PC-3 (cell line): ENCODE results near the gene VDAC2. TPM values are rescaled to one million over a fixed set of nuclear protein-coding genes. Genes with fewer than 3 reads are reported as not detected.

Experiments used
- ATAC-seq: fragments of 200-7000 bp; cut with Tn5 transposase; 2 replicates; pipeline ENCODE4 v1.9.1; 2020; ENCODE audit warnings: mild to moderate bottlenecking, moderate library complexity
- Bru-seq: library from RNA; stranded (reverse); fragments of 400-500 nt; gene quantifications from one replicate; lab custom pipeline; 2021; lab: Mats Ljungman, UMichigan
- BruChase-seq, 2 experiments: library from RNA; stranded (reverse); fragments of 400-500 nt; gene quantifications; one replicate each; lab custom pipeline; 2021; lab: Mats Ljungman, UMichigan
- BruUV-seq: library from RNA; stranded (reverse); fragments of 400-500 nt; replicated peaks from 2 replicates; lab custom pipeline; 2021; lab: Mats Ljungman, UMichigan
- CTCF ChIA-PET: fragments of 300-600 bp; sonication (Branson Sonifier 250); formaldehyde crosslinking; loops from one replicate; lab custom pipeline; 2022; ENCODE audit warnings: antibody characterized with exemption; lab: Charles Lee
- POLR2A ChIA-PET: fragments of 300-600 bp; sonication (Branson Sonifier 250); formaldehyde crosslinking; loops from one replicate; lab custom pipeline; 2022; ENCODE audit warnings: antibody characterized with exemption; ENCODE audit not compliant: unreplicated experiment; lab: Charles Lee
- DNase-seq: peaks from one replicate; pipeline ENCODE4 v3.0.0-alpha.2; 2015
- H2AFZ ChIP-seq: fragments of 300-600 bp; sonication (generic); 2 replicates; pipeline ENCODE4 v1.6.0; 2016; ENCODE audit warnings: antibody characterized with exemption, low read length
- H3F3A ChIP-seq: fragments of 300-600 bp; sonication (generic); one replicate; pipeline ENCODE4 v1.6.0; 2017; ENCODE audit warnings: antibody characterized with exemption, low read length, control low read depth, mild to moderate bottlenecking; ENCODE audit not compliant: unreplicated experiment
- H3K27ac ChIP-seq: fragments of 300-600 bp; sonication (generic); 2 replicates; pipeline ENCODE4 v1.5.1; 2016; ENCODE audit warnings: mild to moderate bottlenecking, low read length
- H3K27me3 ChIP-seq: fragments of 300-600 bp; sonication (generic); 2 replicates; pipeline ENCODE4 v1.6.1; 2016; ENCODE audit warnings: low read length, mixed read lengths
- H3K36me3 ChIP-seq: fragments of 300-600 bp; sonication (generic); 2 replicates; pipeline ENCODE4 v1.6.1; 2016; ENCODE audit warnings: low read depth, mixed run types, low read length, mixed read lengths
- H3K4me1 ChIP-seq: fragments of 300-600 bp; sonication (generic); 2 replicates; pipeline ENCODE4 v1.5.1; 2016; ENCODE audit warnings: low read length; ENCODE audit not compliant: insufficient read depth
- H3K4me2 ChIP-seq: fragments of 300-600 bp; sonication (generic); 2 replicates; pipeline ENCODE4 v1.6.0; 2016; ENCODE audit warnings: low read length
- H3K4me3 ChIP-seq: fragments of 300-600 bp; sonication (generic); 2 replicates; pipeline ENCODE4 v1.5.1; 2016; ENCODE audit warnings: mild to moderate bottlenecking, low read length, mixed read lengths
- H3K79me2 ChIP-seq: fragments of 300-600 bp; sonication (generic); 2 replicates; pipeline ENCODE4 v1.6.1; 2017; ENCODE audit warnings: low read length, mixed read lengths
- H3K9ac ChIP-seq: fragments of 300-600 bp; sonication (generic); 2 replicates; pipeline ENCODE4 v1.6.0; 2016; ENCODE audit warnings: mild to moderate bottlenecking, low read length
- H3K9me2 ChIP-seq: fragments of 300-600 bp; sonication (generic); replicated peaks from 2 replicates; pipeline ENCODE4 v1.6.1; 2016; ENCODE audit warnings: mixed run types, low read length, mixed read lengths
- H3K9me3 ChIP-seq: fragments of 300-600 bp; sonication (generic); 2 replicates; pipeline ENCODE4 v1.6.1; 2016; ENCODE audit warnings: low read length, mixed read lengths
- H4K20me1 ChIP-seq: fragments of 300-600 bp; sonication (generic); 2 replicates; pipeline ENCODE4 v1.6.1; 2016; ENCODE audit warnings: low read length, mixed read lengths
- CTCF ChIP-seq: fragments of 300-600 bp; sonication (generic); conservative IDR thresholded peaks from 2 replicates; pipeline ENCODE4 v1.5.1; 2017; ENCODE audit warnings: antibody characterized with exemption, low read depth, mild to moderate bottlenecking, low read length
- EZH2 ChIP-seq: fragments of 300-600 bp; sonication (generic); IDR thresholded peaks from one replicate; pipeline ENCODE4 v1.6.1; 2017; ENCODE audit warnings: antibody characterized with exemption, mild to moderate bottlenecking, low read length; ENCODE audit not compliant: unreplicated experiment
- EZH2phosphoT487 ChIP-seq: fragments of 300-600 bp; sonication (generic); IDR thresholded peaks from 2 replicates; pipeline ENCODE4 v1.6.1; 2018; ENCODE audit warnings: mild to moderate bottlenecking, antibody characterized with exemption, low read length, borderline replicate concordance
- intact Hi-C: fragments of 100-400 bp; cut with micrococcal nuclease; formaldehyde crosslinking; loops from 2 replicates; pipeline ENCODE4 v1.9.0; 2023
- long read RNA-seq: library from polyadenylated mRNA; unstranded; transcript quantifications from one replicate; pipeline ENCODE4 v2.0.0, GENCODE V29; 2021; ENCODE audit not compliant: unreplicated experiment
- total RNA-seq: library from RNA; depleted of rRNA; stranded (reverse); fragments of >200 nt; gene quantifications from 2 replicates; pipeline ENCODE4 v1.2.3, GENCODE V29; 2014; rRNA removed

The VDAC2 gene
- total RNA-seq (463 and 542 TPM in 2 replicates), Bru-seq, nascent RNA (percentile 99 among the genes with signal in this experiment), BruChase-seq, experiment 1, labeled RNA remaining after a 6-hour chase (percentile 98 among the genes with signal in this experiment), BruChase-seq, experiment 2, labeled RNA remaining after a 2-hour chase (percentile 97 among the genes with signal in this experiment)
- long read RNA-seq, transcript VDAC2-203 (10 exons, 1,557 nt), result major isoform, 803 of 925 reads
- long read RNA-seq, partial matches to known transcripts, result 35 of 925 reads
- long read RNA-seq, other reads (novel, unspliced or antisense), result 86 of 925 reads

- H3K27ac ChIP-seq, result peak within 1 kb of the TSS; percentile 85
- CTCF ChIA-PET, result interaction anchor here (0.5 to 3.3 kb wide), 6 partner anchors 19 to 148 kb away, joined by 3 to 65 read pairs (median 8); partner anchors contain the start of gene COMTD1
- no peaks in the 10 kb centered on the region for H3K27me3 ChIP-seq
- no peaks in the 10 kb centered on the region for H3K9me3 ChIP-seq
- H3F3A ChIP-seq, result no peaks in the 10 kb centered on the region
- ATAC-seq, result peak; percentile 88
- H2AFZ ChIP-seq, result peak within 1 kb of the TSS; percentile 85
- peak within 1 kb of the TSS; percentile 72 for H3K4me3 ChIP-seq
- peak; percentile 99 for DNase-seq
- peaks cover 37% of the 10 kb centered on the region for H4K20me1 ChIP-seq
- H3K9me2 ChIP-seq, result no peaks in the 10 kb centered on the region
- H3K36me3 ChIP-seq, result peaks cover 38% of the 10 kb centered on the region
- H3K4me1 ChIP-seq, result peaks cover 45% of the 10 kb centered on the region
- H3K9ac ChIP-seq, result peak within 1 kb of the TSS; percentile 89
- intact Hi-C loops, result loop anchor here (1.0 kb wide), 5 partner anchors 15 to 99 kb away; partner anchors contain the start of gene SAMD8
- BruUV-seq, result no TSS peak
- TF ChIP-seq EZH2, result no peak
- TF ChIP-seq CTCF, result no peak
- TF ChIP-seq EZH2phosphoT487, result no peak
- H3K79me2 ChIP-seq, result peaks cover 49% of the 10 kb centered on the region
- POLR2A ChIA-PET, result interaction anchor here (0.5 to 2.2 kb wide), 9 partner anchors 11 to 917 kb away, joined by 3 to 34 read pairs (median 9); partner anchors contain the start of gene COMTD1
- peak within 1 kb of the TSS; percentile 87 for H3K4me2 ChIP-seq
Measured at GRCh38 chr10:75210282-75211006, at the start of gene VDAC2. VDAC2 (plus strand) TSS chr10:75210796; CDS start chr10:75211159, 363 bp downstream.

GRCh38 chr10:75165684-75166622 lies 44.6 kb upstream of the VDAC2 start:
- intact Hi-C loops, result no loop called here
- CTCF ChIA-PET, result no interaction called here
- ATAC-seq (peak; percentile 42), DNase-seq (no peak)
- BruUV-seq, result no TSS peak
- H3K27ac ChIP-seq, result no peak overlapping the region
- no peaks in the 10 kb centered on the region for H3F3A ChIP-seq
- POLR2A ChIA-PET, result interaction anchor here (0.5 kb wide), 1 partner anchor 28 kb away, joined by 3 read pairs; no protein-coding TSS in a partner anchor
- H3K79me2 ChIP-seq, result peaks cover 7% of the 10 kb centered on the region; the same call in 1 of the 2 replicates
- no peaks in the 10 kb centered on the region for H3K9me3 ChIP-seq
- no peaks in the 10 kb centered on the region for H3K9me2 ChIP-seq
- peaks cover 23% of the 10 kb centered on the region for H3K36me3 ChIP-seq
- TF ChIP-seq EZH2phosphoT487 (no peak), EZH2 (no peak), CTCF (no peak)
- no peaks in the 10 kb centered on the region for H3K4me1 ChIP-seq
- no peak overlapping the region for H2AFZ ChIP-seq
- no peak overlapping the region for H3K4me3 ChIP-seq
- H4K20me1 ChIP-seq, result no peaks in the 10 kb centered on the region
- H3K4me2 ChIP-seq, result no peak overlapping the region
- H3K27me3 ChIP-seq, result no peaks in the 10 kb centered on the region
- no peak overlapping the region for H3K9ac ChIP-seq
